Stimulated activated CD8-positive, alpha-beta memory T cell treated with anti-CD3 and anti-CD28 coated beads, Interleukin-12 subunit alpha, Interleukin-12 subunit beta, amount 100 ng/mL, for 1 hour (primary cell): ENCODE measurements around the gene PCDH7.

Source experiments
- DNase-seq: peaks from one replicate; pipeline ENCODE4 v3.0.0-alpha.2; 2020; ENCODE audit warnings: low read depth

Gene PCDH7

DNA sequence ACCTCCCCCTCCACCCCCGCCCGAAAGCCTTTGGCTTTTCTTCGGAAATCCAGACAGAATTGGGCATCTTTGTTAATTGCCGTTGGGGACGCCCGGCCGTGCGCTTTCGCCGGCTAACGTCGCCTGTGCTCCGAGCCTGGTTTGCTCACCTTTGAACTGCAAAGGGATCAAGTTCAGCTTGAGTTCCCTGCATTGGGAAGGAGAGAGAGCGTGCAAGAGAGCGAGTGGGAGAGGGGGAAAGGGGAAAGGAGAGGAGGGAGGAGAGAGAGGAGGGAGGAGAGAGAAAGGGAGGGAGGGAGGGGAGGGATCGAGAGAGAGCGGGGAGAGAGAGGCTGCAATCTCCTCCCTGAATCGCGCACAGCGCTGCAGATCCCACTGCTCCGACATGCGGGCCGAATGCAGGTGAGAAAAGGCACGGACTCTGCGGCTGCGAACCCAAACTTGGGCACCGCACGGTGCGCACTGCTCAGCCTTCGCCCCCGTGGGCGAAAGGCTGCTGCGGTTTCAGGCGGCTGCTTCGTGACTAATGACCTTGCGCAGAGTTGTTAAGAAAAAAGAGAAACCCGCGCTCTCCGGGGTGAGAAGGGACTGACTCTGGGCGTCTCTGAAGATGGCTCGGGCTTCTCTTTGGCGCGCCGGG lies at the start of gene PCDH7:
Gene PCDH7 (plus strand): TSS at position 349 of the 640 bp plus-strand sequence. CDS start 1,054 bp downstream, outside the sequence.
- DNase-seq: no peak

- DNase-seq: no peak
Observed at GRCh38 chr4:30671926-30672448, 48.2 kb upstream of the PCDH7 start.

GRCh38 chr4:30696191-30696590 lies 24.0 kb upstream of the PCDH7 start:
- no peak for DNase-seq

DNA sequence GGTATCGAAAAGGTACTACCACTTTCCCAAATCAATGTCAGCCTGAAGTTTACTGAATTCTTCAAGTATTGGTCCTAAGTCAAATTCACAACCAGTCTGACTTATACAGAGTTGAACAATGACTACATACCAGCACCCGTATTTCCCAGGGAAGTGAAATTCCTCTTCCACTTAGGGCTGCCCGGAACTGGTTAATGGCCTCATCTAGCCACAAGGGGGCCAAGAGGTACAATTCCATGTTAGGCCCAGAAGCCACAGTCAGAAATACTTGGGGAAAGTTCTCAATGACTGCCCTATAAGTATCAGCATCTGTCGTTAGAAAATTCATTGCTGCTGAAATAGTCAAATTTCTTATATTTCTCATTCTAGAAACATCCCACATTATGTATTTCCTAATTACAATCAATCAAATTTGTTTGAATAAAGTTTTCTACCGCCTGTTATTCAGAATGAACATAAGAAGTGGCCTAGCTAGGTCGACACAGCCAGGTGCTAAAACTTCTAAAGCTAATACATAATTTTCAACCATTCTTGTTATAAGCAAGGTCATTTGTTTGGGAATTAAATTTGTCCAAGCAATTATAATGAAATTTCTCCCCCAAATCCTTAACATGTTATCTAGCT lies 5.6 kb upstream of the PCDH7 start:
- DNase-seq: no peak

DNA sequence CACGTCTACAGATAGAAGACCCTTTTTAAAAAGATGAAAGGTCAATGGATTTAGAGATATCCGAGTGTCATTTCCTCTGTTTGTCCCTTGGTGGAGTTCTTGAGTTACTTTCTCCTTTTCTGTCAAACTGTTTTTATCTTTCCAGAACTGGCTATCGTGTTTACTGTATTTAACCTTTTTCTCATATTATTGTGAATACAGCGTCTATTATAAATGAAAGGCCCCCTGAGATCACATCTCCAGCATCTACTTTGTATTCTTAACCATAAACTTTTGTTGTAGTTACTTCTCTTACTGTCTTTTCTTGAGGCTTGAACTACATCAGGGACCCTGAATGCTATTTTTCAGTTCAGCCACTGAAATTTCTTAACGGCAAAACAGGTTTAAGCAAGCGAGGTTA lies 4.0 kb upstream of the PCDH7 start:
- no peak for DNase-seq

DNA sequence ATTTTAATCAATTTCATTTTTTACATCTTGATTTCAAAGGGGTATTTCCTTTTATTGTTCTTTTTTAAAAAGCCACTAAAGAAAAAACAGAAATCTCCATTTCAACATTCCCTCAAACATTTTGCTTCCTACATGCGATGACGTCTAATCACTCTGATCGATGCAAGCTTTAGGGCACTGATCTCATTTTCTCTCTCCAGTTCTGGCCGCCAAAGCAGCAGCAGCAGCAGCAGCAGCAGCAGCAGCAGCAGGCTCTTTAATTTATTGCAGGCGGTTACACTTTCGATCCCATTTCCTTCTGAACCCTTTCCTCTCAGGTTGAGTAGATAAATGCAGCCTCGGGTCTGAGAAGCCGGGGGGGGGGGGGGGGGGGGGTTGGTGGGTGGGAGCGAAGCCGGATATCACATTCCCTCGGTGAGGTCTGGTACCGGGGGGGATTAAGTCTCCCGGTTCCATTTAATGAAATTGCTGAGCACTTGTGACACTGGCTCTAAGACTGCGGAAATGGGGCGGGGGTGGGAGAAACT lies 3.4 kb upstream of the PCDH7 start:
- no peak for DNase-seq

DNA sequence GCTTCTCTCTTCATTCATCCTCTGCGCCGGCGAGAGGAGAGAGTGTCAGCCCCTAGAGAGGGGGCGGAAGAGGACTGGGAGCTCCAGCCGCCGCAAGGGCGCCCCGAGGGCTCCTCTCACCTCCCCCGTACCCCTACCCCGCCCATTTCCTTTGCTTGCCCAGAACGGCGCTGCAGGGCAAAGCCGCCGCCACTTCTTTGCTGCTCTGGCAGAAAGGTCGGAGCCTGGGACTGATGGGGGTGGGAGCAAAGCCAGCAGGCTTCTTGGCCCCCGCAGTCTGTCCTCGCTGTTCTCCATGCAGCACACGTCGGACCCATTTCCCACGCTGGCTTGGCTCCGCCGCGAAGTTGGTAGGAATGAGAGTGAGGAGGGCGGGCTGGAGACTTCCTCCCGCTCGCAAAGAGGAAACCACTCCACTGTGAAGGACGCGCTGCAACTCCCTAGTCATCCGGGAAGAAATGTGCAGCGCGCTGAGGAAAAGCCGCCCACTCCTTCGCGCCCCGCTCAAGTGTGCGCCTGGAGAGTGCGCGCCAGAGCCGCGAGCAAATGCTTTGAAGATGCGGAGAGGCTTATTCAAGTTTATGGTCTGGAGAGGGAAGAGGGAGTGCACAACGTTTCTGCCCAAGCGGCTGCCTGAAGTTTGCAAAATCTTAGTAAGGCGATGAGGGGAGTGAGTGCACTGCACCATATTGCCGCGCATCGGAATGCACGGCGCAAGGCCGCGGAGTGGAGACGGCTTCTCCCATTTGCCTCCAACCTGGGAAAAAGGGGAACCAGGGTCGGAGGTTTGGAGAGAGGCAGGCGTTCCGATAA lies 2.8 kb upstream of the PCDH7 start:
- no peak for DNase-seq

DNA sequence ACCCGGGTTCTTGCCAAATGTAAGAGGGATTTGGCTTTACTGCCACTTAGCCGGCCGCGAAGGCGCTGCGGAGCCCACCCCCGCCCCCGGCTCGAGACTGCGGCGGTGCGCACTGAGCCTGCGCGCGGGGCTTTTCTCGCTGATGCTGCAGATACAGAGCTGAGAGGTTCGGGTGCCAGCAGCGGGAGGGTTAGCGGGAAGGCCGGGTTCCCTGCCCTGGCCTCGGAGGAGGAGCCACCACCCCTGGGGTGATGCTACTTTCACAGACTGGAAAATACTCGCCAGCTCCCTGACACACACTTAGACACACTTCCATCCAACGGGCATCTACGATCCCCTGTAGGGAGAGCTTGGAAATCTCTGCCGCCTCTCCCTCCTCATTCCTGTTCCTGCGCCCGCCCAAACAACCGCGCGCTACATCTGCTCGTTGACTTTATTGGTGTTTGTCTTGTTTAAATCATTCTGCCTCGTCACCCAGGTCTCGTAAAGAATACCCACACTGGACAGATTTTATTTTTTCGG lies 2.1 kb upstream of the PCDH7 start:
- no peak for DNase-seq

DNA sequence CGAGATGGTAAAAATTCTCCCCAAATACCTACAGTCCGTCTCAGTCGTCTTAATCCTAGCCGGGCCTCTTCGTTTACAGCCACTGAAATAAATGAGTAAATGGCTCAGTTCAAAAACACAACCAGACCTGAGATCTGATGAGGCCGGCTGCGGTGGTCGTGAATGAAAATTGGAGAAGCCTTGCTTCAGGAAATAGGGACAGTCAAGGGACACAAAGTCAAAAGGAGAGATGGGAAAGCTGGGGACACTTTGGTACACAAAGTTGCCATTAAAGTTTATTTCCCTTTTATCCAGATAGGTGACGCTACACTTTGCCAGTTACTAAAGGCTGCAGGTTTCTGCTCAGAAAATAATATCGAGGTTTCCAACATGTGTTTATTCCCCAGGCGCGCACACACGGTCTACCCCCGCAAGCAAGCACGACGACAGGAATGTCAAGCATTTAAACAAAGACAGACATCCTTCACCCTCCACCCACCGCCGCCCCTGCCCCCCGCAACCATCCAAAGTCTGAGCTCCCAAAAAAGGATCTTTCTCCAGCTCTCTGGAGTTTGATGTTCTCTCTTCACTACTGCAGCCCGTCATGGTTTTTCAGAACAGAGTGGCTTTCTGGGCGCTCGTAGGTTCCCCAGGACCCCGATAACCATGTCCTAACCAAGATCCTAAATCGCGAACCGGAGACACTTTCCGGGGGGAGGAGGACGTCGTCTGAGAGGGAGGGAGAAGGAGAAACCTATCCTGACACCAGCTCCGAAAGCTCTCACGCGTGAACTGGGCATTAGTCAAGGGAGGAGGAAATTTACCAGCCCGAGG lies 1.3 kb upstream of the PCDH7 start:
- DNase-seq: no peak

DNA sequence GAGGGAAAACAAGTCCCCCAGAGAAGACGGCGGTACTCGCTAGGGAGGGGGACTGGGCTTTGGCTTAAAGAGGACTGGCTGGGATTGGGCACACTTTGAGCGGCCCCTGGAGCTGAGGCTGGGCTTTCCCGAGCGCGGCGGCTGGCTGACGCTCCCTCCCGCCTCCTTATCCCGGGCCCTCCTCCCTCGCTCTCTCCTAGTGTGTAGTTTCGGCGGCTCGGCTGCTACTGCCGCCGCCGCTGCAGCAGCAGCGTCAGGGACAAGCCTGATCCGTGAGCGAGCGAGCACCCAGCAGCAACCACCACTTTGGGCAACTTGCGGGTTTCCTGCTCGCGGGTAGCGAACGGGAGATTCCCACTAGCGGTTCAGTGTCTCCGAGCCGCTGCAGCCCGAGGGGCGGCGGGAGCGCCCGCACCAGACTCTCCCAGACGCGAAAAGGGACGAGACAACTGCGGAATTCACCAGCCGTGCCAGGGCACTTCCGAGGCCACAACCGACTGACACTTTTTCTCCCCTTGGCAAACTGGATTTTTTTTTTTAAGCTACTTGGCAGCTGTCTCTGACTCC lies 632 bp upstream of the PCDH7 start:
- DNase-seq: no peak

DNA sequence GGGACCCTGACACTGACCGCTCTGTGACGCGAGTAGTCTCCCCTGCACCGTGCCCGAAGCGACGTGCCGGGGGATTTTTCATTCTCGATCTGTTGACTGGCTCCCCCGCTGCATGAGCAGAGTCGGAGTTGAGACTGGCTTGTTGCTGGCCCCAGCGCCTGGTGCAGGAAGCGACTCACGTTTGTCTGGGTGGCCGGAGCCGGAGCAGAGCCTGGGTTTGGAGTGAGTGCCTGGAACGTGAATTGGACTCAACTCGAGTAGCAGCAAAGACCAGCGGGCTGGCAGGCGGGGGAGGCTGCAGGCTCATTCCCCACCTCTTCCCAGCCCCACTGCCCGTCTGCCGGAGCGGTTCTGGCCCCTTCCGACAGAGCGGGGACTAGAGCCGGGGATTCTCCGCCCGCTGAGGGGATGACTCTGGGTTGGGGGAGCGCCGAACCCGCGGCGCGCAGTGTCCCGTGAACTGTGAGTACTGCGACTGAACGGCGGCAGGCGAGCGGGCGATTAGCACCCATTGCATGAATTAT lies 554 bp downstream of the PCDH7 start:
- DNase-seq: no peak

DNA sequence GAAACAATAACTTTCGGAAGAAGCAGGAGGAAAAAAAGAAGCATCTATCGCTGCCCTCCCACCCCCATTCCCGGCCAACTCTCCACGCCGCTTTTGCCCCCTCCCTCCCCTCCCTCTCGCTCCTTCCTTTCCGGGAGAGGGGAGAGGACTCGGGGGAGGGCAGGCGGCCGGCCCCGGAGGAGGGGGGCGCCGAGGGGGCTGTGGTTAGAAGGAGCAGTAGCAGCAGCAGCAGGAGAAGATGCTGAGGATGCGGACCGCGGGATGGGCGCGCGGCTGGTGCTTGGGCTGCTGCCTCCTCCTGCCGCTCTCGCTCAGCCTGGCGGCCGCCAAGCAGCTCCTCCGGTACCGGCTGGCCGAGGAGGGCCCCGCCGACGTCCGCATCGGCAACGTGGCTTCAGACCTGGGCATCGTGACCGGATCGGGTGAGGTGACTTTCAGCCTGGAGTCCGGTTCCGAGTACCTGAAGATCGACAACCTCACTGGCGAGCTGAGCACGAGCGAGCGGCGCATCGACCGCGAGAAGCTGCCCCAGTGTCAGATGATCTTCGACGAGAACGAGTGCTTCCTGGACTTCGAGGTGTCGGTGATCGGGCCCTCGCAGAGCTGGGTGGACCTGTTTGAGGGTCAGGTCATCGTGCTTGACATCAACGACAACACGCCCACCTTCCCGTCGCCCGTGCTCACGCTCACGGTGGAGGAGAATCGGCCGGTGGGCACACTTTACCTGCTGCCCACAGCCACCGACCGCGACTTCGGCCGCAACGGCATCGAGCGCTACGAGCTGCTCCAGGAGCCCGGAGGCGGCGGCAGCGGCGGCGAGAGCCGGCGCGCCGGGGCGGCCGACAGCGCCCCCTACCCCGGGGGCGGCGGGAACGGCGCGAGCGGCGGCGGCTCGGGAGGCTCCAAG lies 1.3 kb downstream of the PCDH7 start:
- DNase-seq: no peak

GRCh38 chr4:30722092-30722358 lies 1.9 kb downstream of the PCDH7 start:
- no peak for DNase-seq

DNA sequence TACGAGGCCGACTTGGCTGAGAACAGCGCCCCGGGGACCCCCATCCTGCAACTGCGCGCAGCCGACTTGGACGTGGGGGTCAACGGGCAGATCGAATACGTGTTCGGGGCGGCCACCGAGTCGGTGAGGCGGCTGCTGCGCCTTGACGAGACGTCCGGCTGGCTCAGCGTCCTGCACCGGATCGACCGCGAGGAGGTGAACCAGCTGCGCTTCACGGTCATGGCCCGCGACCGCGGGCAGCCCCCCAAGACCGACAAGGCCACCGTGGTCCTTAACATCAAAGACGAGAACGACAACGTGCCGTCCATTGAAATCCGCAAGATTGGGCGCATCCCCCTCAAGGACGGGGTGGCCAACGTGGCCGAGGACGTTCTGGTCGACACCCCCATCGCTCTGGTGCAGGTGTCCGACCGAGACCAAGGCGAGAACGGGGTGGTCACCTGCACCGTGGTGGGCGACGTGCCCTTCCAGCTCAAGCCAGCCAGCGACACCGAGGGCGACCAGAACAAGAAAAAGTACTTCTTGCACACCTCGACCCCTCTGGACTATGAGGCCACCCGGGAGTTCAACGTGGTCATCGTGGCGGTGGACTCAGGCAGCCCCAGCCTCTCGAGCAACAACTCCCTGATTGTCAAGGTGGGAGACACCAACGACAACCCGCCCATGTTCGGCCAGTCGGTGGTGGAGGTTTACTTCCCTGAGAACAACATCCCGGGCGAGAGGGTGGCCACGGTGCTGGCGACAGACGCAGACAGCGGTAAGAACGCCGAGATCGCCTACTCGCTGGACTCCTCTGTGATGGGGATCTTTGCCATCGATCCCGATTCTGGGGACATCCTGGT lies 2.4 kb downstream of the PCDH7 start:
- DNase-seq: no peak

GRCh38 chr4:30723201-30723955 lies 3.2 kb downstream of the PCDH7 start:
- no peak for DNase-seq

DNA sequence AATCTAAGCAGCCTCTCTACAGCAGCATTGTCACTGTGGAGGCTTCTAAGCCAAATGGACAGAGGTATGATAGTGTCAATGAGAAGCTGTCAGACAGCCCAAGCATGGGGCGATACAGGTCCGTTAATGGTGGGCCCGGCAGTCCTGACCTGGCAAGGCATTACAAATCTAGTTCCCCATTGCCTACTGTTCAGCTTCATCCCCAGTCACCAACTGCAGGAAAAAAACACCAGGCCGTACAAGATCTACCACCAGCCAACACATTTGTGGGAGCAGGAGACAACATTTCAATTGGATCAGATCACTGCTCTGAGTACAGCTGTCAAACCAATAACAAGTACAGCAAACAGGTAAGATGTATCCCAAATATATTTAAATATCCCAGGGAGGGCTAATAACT lies 4.1 kb downstream of the PCDH7 start:
- DNase-seq: no peak

DNA sequence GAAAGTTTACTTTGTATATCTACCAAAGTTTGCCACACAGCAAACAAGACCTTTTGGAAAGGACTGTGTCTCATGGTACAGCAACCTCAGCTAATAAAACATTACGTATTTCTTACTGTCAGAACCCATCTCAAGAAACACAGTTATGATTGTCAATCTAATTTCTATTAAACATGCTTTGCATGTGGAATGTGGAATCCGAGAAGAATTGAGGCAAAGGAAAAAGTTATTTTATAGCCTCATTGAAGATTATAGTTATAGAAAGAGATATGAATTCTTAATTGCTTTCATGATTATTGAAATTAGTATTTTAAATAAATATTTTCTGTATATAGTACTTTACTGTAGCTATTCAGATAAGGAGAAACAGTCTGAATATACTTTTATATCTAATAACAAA lies 5.4 kb downstream of the PCDH7 start:
- no peak for DNase-seq

- no peak for DNase-seq
Observed at GRCh38 chr4:30726090-30726675, 6.0 kb downstream of the PCDH7 start.
